Tibial nerve (tissue), 4 donors: ENCODE data around the gene C3.

ENCODE experiments used
- CTCF ChIP-seq, 5 experiments: fragments of 200-600 bp in 3 of 5; fragments of 450-650 bp in 2 of 5; sonication (generic) in 3 of 5; IDR thresholded peaks; one replicate each; pipeline ENCODE4 v1.5.1; 2016 to 2019; ENCODE audit warnings: antibody characterized with exemption in 5 of 5, mild to moderate bottlenecking in 3 of 5, moderate library complexity in 2 of 5
- EP300 ChIP-seq, 2 donors: sonication (generic); formaldehyde crosslinking; IDR thresholded peaks; one replicate each; pipeline ENCODE4 v1.6.1; 2017; ENCODE audit warnings: antibody characterized with exemption in 2 of 2, mild to moderate bottlenecking in 1 of 2
- POLR2A ChIP-seq, 2 donors: fragments of 450-650 bp; IDR thresholded peaks; one replicate each; pipeline ENCODE4 v1.6.1; 2017; ENCODE audit warnings: antibody characterized with exemption in 2 of 2, mild to moderate bottlenecking in 2 of 2, moderate library complexity in 2 of 2

GRCh38 chr19:6736917-6737283 is 16.4 kb upstream of the C3 start:
- TF ChIP-seq CTCF (IDR thresholded peaks at IDR 0.05) (no peak), EP300 (IDR thresholded peaks at IDR 0.05) (no peak), POLR2A (IDR thresholded peaks at IDR 0.05) (no peak)
